Measurements from ENCODE around the gene TWSG1. TPM values are rescaled to one million over a fixed set of nuclear protein-coding genes. Genes with fewer than 3 reads are reported as not detected.

TWSG1 gene
- total RNA-seq = 63.9 and 69.4 TPM in 2 replicates

DNA sequence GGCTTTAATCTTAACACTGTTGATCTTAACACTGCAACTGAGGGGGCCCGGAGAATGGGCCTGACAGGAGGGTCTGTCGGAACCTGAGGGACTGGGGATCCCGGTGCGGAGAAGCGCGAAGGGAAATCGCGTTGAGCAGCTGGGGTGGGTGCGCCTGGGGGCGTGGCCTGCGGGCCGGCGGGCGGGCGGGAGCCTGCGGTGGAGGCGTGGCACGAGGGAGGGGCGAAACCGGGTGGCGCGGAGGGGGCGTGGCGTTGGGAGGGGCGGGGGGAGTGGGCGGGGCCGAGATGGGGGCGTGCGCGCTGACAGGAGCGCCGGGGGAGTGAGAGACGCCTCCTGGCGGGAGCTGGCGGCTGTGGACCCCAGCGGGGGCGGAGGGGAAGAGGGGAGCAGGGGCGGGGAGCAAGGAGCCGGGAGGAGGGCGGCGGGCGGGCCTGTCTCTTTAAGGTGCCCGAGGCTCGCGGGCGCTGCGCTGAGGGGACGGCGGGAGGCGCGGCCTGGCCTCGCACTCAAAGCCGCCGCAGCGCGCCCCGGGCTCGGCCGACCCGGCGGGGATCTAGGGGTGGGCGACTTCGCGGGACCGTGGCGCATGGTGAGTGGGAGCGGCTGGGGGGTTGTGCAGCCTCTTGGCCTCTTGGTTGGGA, at the start of gene TWSG1:
TSS of gene TWSG1 (plus strand) at position 445 of the 644 bp plus-strand sequence. CDS start 2,457 bp downstream, outside the sequence.

Other genes with a start within 250 kb of the TWSG1 start
- 154 and 175 TPM in 2 replicates for gene NDUFV2, start 232.1 kb upstream of the TWSG1 start, total RNA-seq
- gene ANKRD12, start 198.0 kb upstream of the TWSG1 start, total RNA-seq = 20.6 and 25.0 TPM in 2 replicates
- 55.1 and 83.1 TPM in 2 replicates for gene RALBP1, start 140.7 kb downstream of the TWSG1 start, total RNA-seq